HEK293 (cell line): ENCODE measurements around the gene RPL19.

Source experiments
- AEBP2 ChIP-seq: fragments of 450-650 bp; formaldehyde crosslinking; IDR thresholded peaks from 2 replicates; pipeline ENCODE4 v1.5.1; 2016; ENCODE audit warnings: missing biosample characterization, missing genetic modification characterization, borderline replicate concordance
- CTCF ChIP-seq: fragments of 450-650 bp; formaldehyde crosslinking; IDR thresholded peaks from 2 replicates; pipeline ENCODE4 v1.5.1; 2016; ENCODE audit warnings: missing biosample characterization, missing genetic modification characterization
- EGR2 ChIP-seq: fragments of 450-650 bp; formaldehyde crosslinking; IDR thresholded peaks from 2 replicates; pipeline ENCODE4 v1.5.1; 2016; ENCODE audit warnings: low read depth, missing biosample characterization, missing genetic modification characterization
- GLIS1 ChIP-seq: fragments of 450-650 bp; formaldehyde crosslinking; IDR thresholded peaks from 2 replicates; pipeline ENCODE4 v1.5.1; 2016; ENCODE audit warnings: missing biosample characterization, missing genetic modification characterization
- INSM2 ChIP-seq: fragments of 450-650 bp; formaldehyde crosslinking; IDR thresholded peaks from 2 replicates; pipeline ENCODE4 v1.5.1; 2016; ENCODE audit warnings: missing biosample characterization, missing genetic modification characterization
- OSR2 ChIP-seq: fragments of 450-650 bp; formaldehyde crosslinking; IDR thresholded peaks from 2 replicates; pipeline ENCODE4 v1.5.1; 2016; ENCODE audit warnings: missing biosample characterization, missing genetic modification characterization
- PBX3 ChIP-seq: sonication (generic); formaldehyde crosslinking; IDR thresholded peaks from 2 replicates; pipeline ENCODE4 v1.8.1; 2022; ENCODE audit warnings: mild to moderate bottlenecking, moderate library complexity, missing genetic modification reagents
- YY2 ChIP-seq: fragments of 450-650 bp; formaldehyde crosslinking; IDR thresholded peaks from 2 replicates; pipeline ENCODE4 v1.5.1; 2016; ENCODE audit warnings: missing biosample characterization, missing genetic modification characterization
- ZBTB26 ChIP-seq: fragments of 450-650 bp; formaldehyde crosslinking; optimal IDR thresholded peaks from 2 replicates; pipeline ENCODE3; 2016; ENCODE audit warnings: missing biosample characterization, mild to moderate bottlenecking, missing genetic modification characterization
- ZEB2 ChIP-seq: fragments of 450-650 bp; formaldehyde crosslinking; IDR thresholded peaks from 2 replicates; pipeline ENCODE4 v1.5.1; 2016; ENCODE audit warnings: missing biosample characterization, missing genetic modification characterization
- ZFHX2 ChIP-seq: fragments of 450-650 bp; formaldehyde crosslinking; conservative IDR thresholded peaks from 2 replicates; pipeline ENCODE4 v1.5.1; 2016; ENCODE audit warnings: missing biosample characterization, missing genetic modification characterization
- ZFP37 ChIP-seq: fragments of 450-650 bp; formaldehyde crosslinking; IDR thresholded peaks from 2 replicates; pipeline ENCODE4 v1.5.1; 2016; ENCODE audit warnings: missing biosample characterization, missing genetic modification characterization
- ZFP69B ChIP-seq: fragments of 450-650 bp; formaldehyde crosslinking; IDR thresholded peaks from 2 replicates; pipeline ENCODE4 v1.5.1; 2016; ENCODE audit warnings: missing biosample characterization, missing genetic modification characterization
- ZNF223 ChIP-seq: fragments of 450-650 bp; formaldehyde crosslinking; IDR thresholded peaks from 2 replicates; pipeline ENCODE4 v1.5.1; 2016; ENCODE audit warnings: missing biosample characterization, missing genetic modification characterization
- ZNF280D ChIP-seq: fragments of 450-650 bp; formaldehyde crosslinking; IDR thresholded peaks from 2 replicates; pipeline ENCODE4 v1.5.1; 2016; ENCODE audit warnings: missing biosample characterization, missing genetic modification characterization
- ZNF335 ChIP-seq: fragments of 450-650 bp; formaldehyde crosslinking; conservative IDR thresholded peaks from 2 replicates; pipeline ENCODE4 v1.5.1; 2016; ENCODE audit warnings: missing biosample characterization, missing genetic modification characterization
- ZNF341 ChIP-seq: fragments of 450-650 bp; formaldehyde crosslinking; IDR thresholded peaks from 2 replicates; pipeline ENCODE4; 2016; ENCODE audit warnings: low read depth, missing biosample characterization, missing genetic modification characterization
- ZNF350 ChIP-seq: fragments of 450-650 bp; formaldehyde crosslinking; IDR thresholded peaks from 2 replicates; pipeline ENCODE4 v1.5.0; 2017; ENCODE audit warnings: missing biosample characterization, mild to moderate bottlenecking, missing genetic modification characterization
- ZNF362 ChIP-seq: fragments of 450-650 bp; formaldehyde crosslinking; IDR thresholded peaks from 2 replicates; pipeline ENCODE4 v1.5.1; 2016; ENCODE audit warnings: missing biosample characterization, missing genetic modification characterization
- ZNF37A ChIP-seq: fragments of 450-650 bp; IDR thresholded peaks from 2 replicates; pipeline ENCODE4 v1.5.1; 2018; ENCODE audit warnings: missing biosample characterization, missing genetic modification characterization
- ZNF521 ChIP-seq: fragments of 450-650 bp; formaldehyde crosslinking; IDR thresholded peaks from 2 replicates; pipeline ENCODE4 v1.5.1; 2017; ENCODE audit warnings: missing biosample characterization, mild to moderate bottlenecking, missing genetic modification characterization
- ZNF529 ChIP-seq: fragments of 450-650 bp; formaldehyde crosslinking; IDR thresholded peaks from 2 replicates; pipeline ENCODE4 v1.5.1; 2017; ENCODE audit warnings: missing genetic modification characterization, missing biosample characterization; ENCODE audit not compliant: insufficient replicate concordance
- ZNF596 ChIP-seq: fragments of 450-650 bp; IDR thresholded peaks from 2 replicates; pipeline ENCODE4 v1.5.0; 2018; ENCODE audit warnings: missing biosample characterization, mild to moderate bottlenecking, missing genetic modification characterization, moderate library complexity
- ZNF747 ChIP-seq: fragments of 450-650 bp; formaldehyde crosslinking; IDR thresholded peaks from 2 replicates; pipeline ENCODE4 v1.5.1; 2016; ENCODE audit warnings: missing biosample characterization, missing genetic modification characterization
- ZSCAN23 ChIP-seq: fragments of 450-650 bp; formaldehyde crosslinking; IDR thresholded peaks from 2 replicates; pipeline ENCODE4 v1.5.1; 2016; ENCODE audit warnings: missing biosample characterization, missing genetic modification characterization
- ZSCAN30 ChIP-seq: fragments of 450-650 bp; IDR thresholded peaks from 2 replicates; pipeline ENCODE4 v1.5.1; 2018; ENCODE audit warnings: missing biosample characterization, mild to moderate bottlenecking, missing genetic modification characterization, moderate library complexity
- ZSCAN4 ChIP-seq: fragments of 450-650 bp; formaldehyde crosslinking; IDR thresholded peaks from 2 replicates; pipeline ENCODE4 v1.5.1; 2017; ENCODE audit warnings: missing biosample characterization, missing genetic modification characterization

The RPL19 gene

GRCh38 chr17:39200070-39200879 is at the start of gene RPL19 (continued):
- no peak for TF ChIP-seq PBX3 (CRISPR knock-in tag)
- no peak for TF ChIP-seq ZNF223 (tag by site-specific recombination)
- no peak for TF ChIP-seq ZSCAN23
- 0 out of 2 replicates have a peak, but pooled peaks have one; percentile 11 for TF ChIP-seq ZNF596
- no peak for TF ChIP-seq OSR2 (tag by site-specific recombination)
- no peak for TF ChIP-seq GLIS1 (tag by site-specific recombination)
- TF ChIP-seq YY2 (tag by site-specific recombination): peak; percentile 59
- TF ChIP-seq ZFHX2 (tag by site-specific recombination): no peak
- peak; percentile 32 for TF ChIP-seq ZBTB26 (tag by site-specific recombination)
- TF ChIP-seq ZSCAN4 (tag by site-specific recombination): no peak
- TF ChIP-seq ZSCAN30 (tag by site-specific recombination): peak; percentile 41; the same call in 1 of the 2 replicates
- TF ChIP-seq ZNF335 (tag by site-specific recombination): peak; percentile 44
- TF ChIP-seq ZNF37A (tag by site-specific recombination): no peak
- no peak for TF ChIP-seq CTCF
- TF ChIP-seq ZFP69B: no peak
- 0 out of 2 replicates have a peak, but pooled peaks have one; percentile 42 for TF ChIP-seq ZFP37
- TF ChIP-seq ZNF747 (tag by site-specific recombination): no peak
- TF ChIP-seq INSM2: no peak; the same call in none of the 2 replicates
- TF ChIP-seq ZEB2: peak; percentile 59
- no peak for TF ChIP-seq ZNF529
- TF ChIP-seq ZNF280D (tag by site-specific recombination): no peak
- TF ChIP-seq ZNF521: no peak
- TF ChIP-seq AEBP2 (tag by site-specific recombination): no peak
- no peak for TF ChIP-seq ZNF362 (tag by site-specific recombination)
- no peak for TF ChIP-seq EGR2 (tag by site-specific recombination)
- TF ChIP-seq ZNF350 (tag by site-specific recombination): no peak
- TF ChIP-seq ZNF341 (tag by site-specific recombination): no peak
